K562 (cell line): ENCODE results near the gene IFI6. TPM values are rescaled to one million over a fixed set of nuclear protein-coding genes. Genes with fewer than 3 reads are reported as not detected.

ENCODE experiments used
- ATF7 ChIP-seq: fragments of 450-650 bp; IDR thresholded peaks from 2 replicates; pipeline ENCODE4 v1.7.1; 2014; ENCODE audit warnings: mild to moderate bottlenecking, moderate library complexity
- ETS2 ChIP-seq: IDR thresholded peaks from 2 replicates; pipeline ENCODE4 v1.6.1; 2016; ENCODE audit warnings: borderline replicate concordance, missing genetic modification characterization, mild to moderate bottlenecking, moderate library complexity, missing compliant biosample characterization; ENCODE audit not compliant: poor library complexity, severe bottlenecking
- GMEB1 ChIP-seq: fragments of 250-450 bp; sonication (Bioruptor Pico); IDR thresholded peaks from 2 replicates; pipeline ENCODE4 v1.4.0; 2020; ENCODE audit warnings: mild to moderate bottlenecking
- GTF2B ChIP-seq: IDR thresholded peaks from 2 replicates; pipeline ENCODE4 v1.6.1; 2011; ENCODE audit not compliant: insufficient read length; ENCODE audit errors: extremely low read depth
- HDAC2 ChIP-seq: fragments of 450-650 bp; IDR thresholded peaks from 2 replicates; pipeline ENCODE4 v1.6.1; 2016; ENCODE audit warnings: mild to moderate bottlenecking
- JUND ChIP-seq, 2 experiments: IDR thresholded peaks; 2 replicates in 1 of 2; 3 replicates in 1 of 2; pipeline ENCODE4 v1.6.1; 2011; ENCODE audit warnings: borderline replicate concordance in 2 of 2, low read depth in 2 of 2, low read length in 2 of 2, improper control_type of control experiment in 1 of 2, missing biosample characterization in 1 of 2, missing genetic modification characterization in 1 of 2, missing genetic modification reagents in 1 of 2
- RCOR1 ChIP-seq, 2 experiments: IDR thresholded peaks; 2 replicates each; pipeline ENCODE4 v1.6.1; 2012; ENCODE audit warnings: low read depth in 2 of 2, low read length in 2 of 2, borderline replicate concordance in 1 of 2, improper control_type of control experiment in 1 of 2
- SMARCA4 ChIP-seq: fragments of 450-650 bp; IDR thresholded peaks from 2 replicates; pipeline ENCODE4 v1.6.1; 2016
- SRF ChIP-seq, 2 experiments: fragments of 250-450, 450-650 bp in 1 of 2; sonication (Bioruptor Pico) in 1 of 2; sonication (generic) in 1 of 2; formaldehyde crosslinking; IDR thresholded peaks; 2 replicates each; pipeline versions ENCODE4 v1.5.0 to v1.5.1; 2020 to 2022; ENCODE audit warnings: mild to moderate bottlenecking in 1 of 2, missing genetic modification reagents in 1 of 2
- SRSF9 ChIP-seq: fragments of 200-400 bp; formaldehyde crosslinking; IDR thresholded peaks from 2 replicates; pipeline ENCODE4 v1.6.1; 2017; ENCODE audit warnings: low read depth, low read length, borderline replicate concordance
- YY1 ChIP-seq, 3 experiments: IDR thresholded peaks; 2 replicates each; pipeline ENCODE4 v1.6.1; 2011; ENCODE audit warnings: low read length in 2 of 3, mild to moderate bottlenecking in 2 of 3, moderate library complexity in 2 of 3, borderline replicate concordance in 1 of 3, control low read depth in 1 of 3, low read depth in 1 of 3; ENCODE audit not compliant: insufficient read depth in 3 of 3, insufficient replicate concordance in 2 of 3, control insufficient read depth in 1 of 3, insufficient read length in 1 of 3; ENCODE audit errors: extremely low read depth in 1 of 3
- ZBED1 ChIP-seq: IDR thresholded peaks from 2 replicates; pipeline ENCODE4 v1.6.1; 2014
- ZBTB33 ChIP-seq: sonication (generic); formaldehyde crosslinking; IDR thresholded peaks from 2 replicates; pipeline ENCODE4 v1.8.1; 2023; ENCODE audit warnings: mild to moderate bottlenecking, missing genetic modification reagents
- ZFPM2 ChIP-seq: fragments of 250-450 bp; sonication (Bioruptor Pico); IDR thresholded peaks from 2 replicates; pipeline ENCODE4 v1.5.1; 2022; ENCODE audit warnings: mild to moderate bottlenecking
- ZNF639 ChIP-seq, 2 experiments: fragments of 200-800 bp in 1 of 2; sonication (Bioruptor generic) in 1 of 2; sonication (generic) in 1 of 2; formaldehyde crosslinking in 1 of 2; IDR thresholded peaks in 1 of 2; conservative IDR thresholded peaks in 1 of 2; 2 replicates each; pipeline versions ENCODE4 v1.5.0 to v1.6.1; 2016 to 2020; ENCODE audit warnings: missing compliant biosample characterization in 1 of 2, missing genetic modification characterization in 1 of 2, missing genetic modification reagents in 1 of 2
- polyA plus RNA-seq, 8 experiments: library from polyadenylated mRNA; depleted of rRNA in 4 of 8; stranded (reverse) in 5 of 8; unstranded in 3 of 8; fragments of >200 nt; fragmentation: Nextera tagmentation in 2 of 8; fragmentation: Illumina TruSeq in 1 of 8; extraction: Ambion mirVana in 2 of 8; extraction: Trizol in 1 of 8; gene quantifications; 2 replicates each; pipeline versions ENCODE4 v1.2.1 to v1.2.3, GENCODE V29; 2011 to 2014; ENCODE audit warnings: inconsistent platforms in 1 of 8, missing spikeins in 1 of 8
- total RNA-seq, 7 experiments: library from RNA; depleted of rRNA in 6 of 7; stranded (reverse); fragments of >200 nt in 6 of 7; fragmentation: Illumina TruSeq in 2 of 7; extraction: Trizol in 2 of 7; gene quantifications; 2 replicates each; pipeline versions ENCODE4 v1.2.1 to v1.2.3, GENCODE V29; 2011 to 2021; ENCODE audit warnings: low replicate concordance in 1 of 7

Gene IFI6
- total and polyA plus RNA-seq, 9 of the 15 experiments (the other 6 are each of a cell fraction or from before 2014, with no cell fraction given): 0.17 to 4.5 (median 2.2) TPM

GRCh38 chr1:27668808-27669723, 2.9 kb downstream of the IFI6 start (continued):
- TF ChIP-seq GMEB1 (CRISPR knock-in tag) (no peak), RCOR1 (IDR thresholded peaks at IDR 0.05; ENCODE audit: borderline replicate concordance in 1 of 2, low read depth in 2 of 2, low read length in 2 of 2) (peak; percentile 41 to 63; a peak in 2 of 4 replicates), YY1 (IDR thresholded peaks at IDR 0.05; ENCODE audit: borderline replicate concordance in 1 of 3, control insufficient read depth in 1 of 3, extremely low read depth in 1 of 3, insufficient read depth in 3 of 3, insufficient read length in 1 of 3, insufficient replicate concordance in 2 of 3, low read depth in 1 of 3, low read length in 2 of 3) (peak in 1 of 3 experiments; percentile 47), ZNF639 (CRISPR knock-in tag; conservative IDR thresholded peaks at IDR 0.05 in 1 of 2, IDR thresholded peaks at IDR 0.05 in 1 of 2) (0 out of 4 replicates have a peak, but pooled peaks of 1 of the 2 experiments have one; percentile 46), ETS2 (tag) (no peak), SRSF9 (no peak), ZBTB33 (CRISPR knock-in tag) (peak; percentile 82), ATF7 (peak; percentile 29; the same call in 1 of the 2 replicates), ZBED1 (no peak), GTF2B (no peak), ZFPM2 (no peak), HDAC2 (0 out of 2 replicates have a peak, but pooled peaks have one; percentile 73), SRF (CRISPR knock-in tag; IDR thresholded peaks at IDR 0.05) (no peak), JUND (IDR thresholded peaks at IDR 0.05; ENCODE audit: borderline replicate concordance, low read depth, low read length) (peak; percentile 55), JUND (tag; IDR thresholded peaks at IDR 0.05; ENCODE audit: borderline replicate concordance, low read depth, low read length) (peak; percentile 63; the same call in 2 of the 3 replicates), SMARCA4 (no peak)
